ENCODE measurements around the gene CAMTA1.
"Not testable (repeated sequence)": the region's sequence is repeated elsewhere in the genome, so short reads cannot be mapped to it uniquely, and the experiment has no call there.

GRCh38 chr1:7604906-7605305 is 819.7 kb downstream of the CAMTA1 start:
- TF ChIP-seq, protein P1, sequence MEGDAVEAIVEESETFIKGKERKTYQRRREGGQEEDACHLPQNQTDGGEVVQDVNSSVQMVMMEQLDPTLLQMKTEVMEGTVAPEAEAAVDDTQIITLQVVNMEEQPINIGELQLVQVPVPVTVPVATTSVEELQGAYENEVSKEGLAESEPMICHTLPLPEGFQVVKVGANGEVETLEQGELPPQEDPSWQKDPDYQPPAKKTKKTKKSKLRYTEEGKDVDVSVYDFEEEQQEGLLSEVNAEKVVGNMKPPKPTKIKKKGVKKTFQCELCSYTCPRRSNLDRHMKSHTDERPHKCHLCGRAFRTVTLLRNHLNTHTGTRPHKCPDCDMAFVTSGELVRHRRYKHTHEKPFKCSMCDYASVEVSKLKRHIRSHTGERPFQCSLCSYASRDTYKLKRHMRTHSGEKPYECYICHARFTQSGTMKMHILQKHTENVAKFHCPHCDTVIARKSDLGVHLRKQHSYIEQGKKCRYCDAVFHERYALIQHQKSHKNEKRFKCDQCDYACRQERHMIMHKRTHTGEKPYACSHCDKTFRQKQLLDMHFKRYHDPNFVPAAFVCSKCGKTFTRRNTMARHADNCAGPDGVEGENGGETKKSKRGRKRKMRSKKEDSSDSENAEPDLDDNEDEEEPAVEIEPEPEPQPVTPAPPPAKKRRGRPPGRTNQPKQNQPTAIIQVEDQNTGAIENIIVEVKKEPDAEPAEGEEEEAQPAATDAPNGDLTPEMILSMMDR (conservative IDR thresholded peaks at IDR 0.05; ENCODE audit: low read depth, low read length): not testable (repeated sequence)
- TF ChIP-seq EZH2 (IDR thresholded peaks at IDR 0.05; ENCODE audit: borderline replicate concordance, low read depth, low read length, poor library complexity, severe bottlenecking): not testable (repeated sequence)

Measured in A673 (cell line).